GM23248 (cell line): Measurements from ENCODE around the gene LY86. TPM values are rescaled to one million over a fixed set of nuclear protein-coding genes. Genes with fewer than 3 reads are reported as not detected.

Source experiments
- DNase-seq: peaks from one replicate; pipeline ENCODE4 v3.0.0-alpha.2; 2015
- H2AFZ ChIP-seq: fragments of 200-600 bp; sonication (generic); 2 replicates; pipeline ENCODE4 v1.6.1; 2016; ENCODE audit warnings: antibody characterized with exemption
- H3F3A ChIP-seq: fragments of 200-600 bp; sonication (generic); 2 replicates; pipeline ENCODE4 v1.6.1; 2016; ENCODE audit warnings: mild to moderate bottlenecking, antibody characterized with exemption, mixed run types; ENCODE audit not compliant: insufficient read depth
- H3K27ac ChIP-seq: fragments of 200-600 bp; sonication (generic); 2 replicates; pipeline ENCODE4 v1.5.1; 2016; ENCODE audit warnings: mild to moderate bottlenecking
- H3K27me3 ChIP-seq: fragments of 200-600 bp; sonication (generic); replicated peaks from 2 replicates; pipeline ENCODE4 v1.6.1; 2016; ENCODE audit warnings: mild to moderate bottlenecking; ENCODE audit not compliant: insufficient read depth
- H3K36me3 ChIP-seq: fragments of 200-600 bp; sonication (generic); 2 replicates; pipeline ENCODE4 v1.6.1; 2016; ENCODE audit warnings: low read depth, mild to moderate bottlenecking
- H3K4me1 ChIP-seq: fragments of 200-600 bp; sonication (generic); 2 replicates; pipeline ENCODE4 v1.6.1; 2016; ENCODE audit warnings: mild to moderate bottlenecking; ENCODE audit not compliant: insufficient read depth
- H3K4me2 ChIP-seq: fragments of 200-600 bp; sonication (generic); one replicate; pipeline ENCODE4 v1.6.1; 2016; ENCODE audit warnings: mild to moderate bottlenecking; ENCODE audit not compliant: unreplicated experiment
- H3K4me3 ChIP-seq: fragments of 200-600 bp; sonication (generic); 2 replicates; pipeline ENCODE4 v1.5.1; 2016; ENCODE audit warnings: mild to moderate bottlenecking
- H3K79me2 ChIP-seq: fragments of 200-600 bp; sonication (generic); 2 replicates; pipeline ENCODE4 v1.6.1; 2016; ENCODE audit warnings: mild to moderate bottlenecking; ENCODE audit not compliant: insufficient read depth
- H3K9ac ChIP-seq: fragments of 200-600 bp; sonication (generic); 2 replicates; pipeline ENCODE4 v1.6.1; 2016; ENCODE audit warnings: mild to moderate bottlenecking
- H3K9me2 ChIP-seq: fragments of 200-600 bp; sonication (generic); 2 replicates; pipeline ENCODE4 v1.6.1; 2016; ENCODE audit warnings: mixed run types, mild to moderate bottlenecking, moderate library complexity; ENCODE audit not compliant: insufficient read depth
- H3K9me3 ChIP-seq: fragments of 200-600 bp; sonication (generic); one replicate; pipeline ENCODE4 v1.6.1; 2017; ENCODE audit warnings: low read depth
- H4K20me1 ChIP-seq: fragments of 200-600 bp; sonication (generic); 2 replicates; pipeline ENCODE4 v1.6.0; 2016; ENCODE audit not compliant: insufficient read depth
- EZH2 ChIP-seq: fragments of 200-600 bp; sonication (generic); IDR thresholded peaks from 2 replicates; pipeline ENCODE4 v1.6.1; 2018; ENCODE audit warnings: antibody characterized with exemption, mild to moderate bottlenecking; ENCODE audit not compliant: insufficient read depth, poor library complexity, severe bottlenecking
- EZH2phosphoT487 ChIP-seq: fragments of 200-600 bp; sonication (generic); IDR thresholded peaks from 2 replicates; pipeline ENCODE4 v1.6.1; 2018; ENCODE audit warnings: antibody characterized with exemption, moderate library complexity, mild to moderate bottlenecking, low read depth; ENCODE audit not compliant: insufficient read depth
- WGBS, 2 experiments: methylation state at CpG; one replicate each; pipeline ENCODE4 v1.1.6; 2015 to 2017; ENCODE audit warnings: low lambda C conversion rate in 2 of 2, low coverage in 1 of 2; ENCODE audit errors: missing lambda C conversion rate in 2 of 2; 5-methylcytosine and 5-hydroxymethylcytosine counted together
- in situ Hi-C: fragments of 300-500 bp; cut with MboI; formaldehyde crosslinking; loops from 2 replicates; pipeline ENCODE4 v1.15.0; 2020
- polyA plus RNA-seq: library from polyadenylated mRNA; unstranded; fragments of >200 nt; fragmentation: Nextera tagmentation; extraction: Ambion mirVana; gene quantifications from 2 replicates; pipeline ENCODE4 v1.2.1, GENCODE V29; 2016
- total RNA-seq: library from RNA; depleted of rRNA; stranded (reverse); fragments of >200 nt; shearing (Covaris generic); gene quantifications from 2 replicates; pipeline ENCODE4 v1.2.3, GENCODE V29; 2014

LY86 gene
- total and polyA plus RNA-seq, 2 experiments from 2014 or later = not detected

- no peaks in the 10 kb centered on the region for H3K36me3 ChIP-seq
- no peaks in the 10 kb centered on the region for H4K20me1 ChIP-seq
These were observed 47.3 kb downstream of the LY86 start for GRCh38 chr6:6635869-6636268.

GRCh38 chr6:6639572-6639971, 51.1 kb downstream of the LY86 start:
- no peak for DNase-seq

More at GRCh38 chr6:6635869-6636268, 47.3 kb downstream of the LY86 start:
- no peak for DNase-seq
- Histone ChIP-seq H3F3A (no peaks in the 10 kb centered on the region), H3K4me3 (no peak overlapping the region), H3K79me2 (no peaks in the 10 kb centered on the region), H3K27ac (no peak overlapping the region), H3K9me2 (no peaks in the 10 kb centered on the region), H3K4me2 (no peak overlapping the region), H3K27me3 (no peaks in the 10 kb centered on the region), H2AFZ (no peak overlapping the region), H3K9me3 (no peaks in the 10 kb centered on the region), H3K9ac (no peak overlapping the region), H3K4me1 (no peaks in the 10 kb centered on the region)
- TF ChIP-seq EZH2phosphoT487 (no peak), EZH2 (no peak)
- in situ Hi-C loops = no loop called here
- WGBS, 2 experiments = 60 to 67% methylated on average over 3 of the region's 3 CpGs

GRCh38 chr6:6640926-6641325, 52.4 kb downstream of the LY86 start:
- Histone ChIP-seq H3K27ac (no peak overlapping the region), H3K79me2 (no peaks in the 10 kb centered on the region), H3K9ac (no peak overlapping the region), H3K4me3 (no peak overlapping the region), H3K4me2 (no peak overlapping the region), H3K4me1 (no peaks in the 10 kb centered on the region), H3F3A (no peaks in the 10 kb centered on the region), H3K36me3 (no peaks in the 10 kb centered on the region), H2AFZ (no peak overlapping the region), H3K27me3 (no peaks in the 10 kb centered on the region), H3K9me3 (no peaks in the 10 kb centered on the region), H3K9me2 (no peaks in the 10 kb centered on the region), H4K20me1 (no peaks in the 10 kb centered on the region)
- no peak for TF ChIP-seq EZH2phosphoT487
- TF ChIP-seq EZH2 = no peak
- in situ Hi-C loops = no loop called here
- 52 to 56% methylated on average over 4 of the region's 4 CpGs for WGBS, 2 experiments
- no peak for DNase-seq

More at GRCh38 chr6:6639572-6639971, 51.1 kb downstream of the LY86 start:
- H3K9ac ChIP-seq = no peak overlapping the region
- no peaks in the 10 kb centered on the region for H3K79me2 ChIP-seq
- TF ChIP-seq EZH2 = no peak
- TF ChIP-seq EZH2phosphoT487 = no peak
- H3K27me3 ChIP-seq = no peaks in the 10 kb centered on the region
- H3K36me3 ChIP-seq = no peaks in the 10 kb centered on the region
- H2AFZ ChIP-seq = no peak overlapping the region
- no peaks in the 10 kb centered on the region for H3K4me1 ChIP-seq
- H3K4me3 ChIP-seq = no peak overlapping the region
- H3K4me2 ChIP-seq = no peak overlapping the region
- in situ Hi-C loops = no loop called here
- H3K27ac ChIP-seq = no peak overlapping the region
- 81 to 83% methylated on average over 4 of the region's 4 CpGs for WGBS, 2 experiments
- no peaks in the 10 kb centered on the region for H3K9me3 ChIP-seq
- H3K9me2 ChIP-seq = no peaks in the 10 kb centered on the region
- H4K20me1 ChIP-seq = no peaks in the 10 kb centered on the region
- H3F3A ChIP-seq = no peaks in the 10 kb centered on the region

GRCh38 chr6:6643398-6643797, 54.9 kb downstream of the LY86 start:
- in situ Hi-C loops = no loop called here
- Histone ChIP-seq H3K9ac (no peak overlapping the region), H3K4me2 (no peak overlapping the region), H3F3A (no peaks in the 10 kb centered on the region), H3K36me3 (no peaks in the 10 kb centered on the region), H3K27ac (no peak overlapping the region), H3K4me1 (no peaks in the 10 kb centered on the region), H3K79me2 (no peaks in the 10 kb centered on the region), H4K20me1 (no peaks in the 10 kb centered on the region), H3K9me2 (no peaks in the 10 kb centered on the region), H2AFZ (no peak overlapping the region), H3K27me3 (0 out of 2 replicates have a peak, but pooled peaks cover 2% of the 10 kb centered on the region), H3K9me3 (no peaks in the 10 kb centered on the region), H3K4me3 (no peak overlapping the region)
- TF ChIP-seq EZH2phosphoT487 = no peak
- TF ChIP-seq EZH2 = no peak
- no peak for DNase-seq
- 71% methylated on average over 8 of the region's 8 CpGs for WGBS, 2 experiments

GRCh38 chr6:6645261-6645917, 56.9 kb downstream of the LY86 start:
- TF ChIP-seq EZH2phosphoT487 = no peak
- TF ChIP-seq EZH2 = no peak
- Histone ChIP-seq H3K9ac (no peak overlapping the region), H4K20me1 (no peaks in the 10 kb centered on the region), H3K27me3 (0 out of 2 replicates have a peak, but pooled peaks cover 3% of the 10 kb centered on the region), H3K27ac (no peak overlapping the region), H3K9me2 (no peaks in the 10 kb centered on the region), H3K4me1 (no peaks in the 10 kb centered on the region), H3K79me2 (no peaks in the 10 kb centered on the region), H3K36me3 (no peaks in the 10 kb centered on the region), H3K4me3 (no peak overlapping the region), H3K9me3 (no peaks in the 10 kb centered on the region), H2AFZ (no peak overlapping the region), H3K4me2 (no peak overlapping the region), H3F3A (no peaks in the 10 kb centered on the region)
- no peak for DNase-seq
- 60 to 78% methylated on average over 3 of the region's 3 CpGs for WGBS, 2 experiments
- in situ Hi-C loops = no loop called here
